K562 (cell line): ENCODE data around the gene GALM. TPM values are rescaled to one million over a fixed set of nuclear protein-coding genes. Genes with fewer than 3 reads are reported as not detected.

Experiments
- ATAC-seq: fragments of 200-7000 bp; cut with Tn5 transposase; 3 replicates; pipeline ENCODE4 v1.9.1; 2020; ENCODE audit warnings: moderate library complexity
- BruUV-seq: library from RNA; stranded (reverse); fragments of 400-500 nt; replicated peaks from 2 replicates; lab custom pipeline; 2021; lab: Mats Ljungman, UMichigan
- CTCF ChIA-PET: fragments of 300-600 bp; formaldehyde crosslinking; extraction: SDS; loops from one replicate; lab custom pipeline; 2021; ENCODE audit warnings: low intra/inter-chr PET ratio; lab: Yijun Ruan, JAX
- POLR2A ChIA-PET: fragments of 300-600, 350-650 bp; sonication (Branson Sonifier 250); formaldehyde crosslinking; extraction: SDS; loops from one replicate; lab custom pipeline; 2021; ENCODE audit warnings: antibody characterized with exemption, inconsistent platforms; lab: Yijun Ruan, JAX
- DNase-seq, 4 experiments: peaks; one replicate each; pipeline versions ENCODE4 v3.0.0 to v3.0.0-alpha.2; 2011 to 2018; ENCODE audit warnings: low spot score in 3 of 4, mixed read lengths in 3 of 4; ENCODE audit errors: extremely low read depth in 1 of 4
- FAIRE-seq: peaks from 2 replicates; lab custom pipeline; 2011; peaks lifted over from hg19 to GRCh38; lab: Jason Lieb, UNC
- H2AFZ ChIP-seq: 2 replicates; pipeline ENCODE4 v1.6.0; 2011; ENCODE audit warnings: low read depth, low read length, control low read depth, inconsistent platforms
- H3K27ac ChIP-seq: fragments of 200-600 bp; 3 replicates; pipeline ENCODE4 v1.8.0; 2011; ENCODE audit warnings: low read depth, mild to moderate bottlenecking, control low read depth, inconsistent platforms, low read length, moderate library complexity, mixed read lengths; ENCODE audit errors: extremely low read depth
- H3K27me3 ChIP-seq, 2 experiments: fragments of 300-600 bp in 1 of 2; 2 replicates in 1 of 2; 3 replicates in 1 of 2; pipeline versions ENCODE4 v1.6.0 to v1.8.0; 2011; ENCODE audit warnings: inconsistent platforms in 2 of 2, low read length in 2 of 2, mild to moderate bottlenecking in 1 of 2, mixed read lengths in 1 of 2, moderate library complexity in 1 of 2; ENCODE audit not compliant: control insufficient read depth in 2 of 2, insufficient read depth in 2 of 2
- H3K36me3 ChIP-seq: fragments of 300-600 bp; 3 replicates; pipeline ENCODE4 v1.8.0; 2011; ENCODE audit warnings: mild to moderate bottlenecking, low read length, inconsistent platforms; ENCODE audit not compliant: control insufficient read depth, insufficient read depth
- H3K4me1 ChIP-seq, 2 experiments: fragments of 200-600 bp in 1 of 2; replicated peaks in 1 of 2; 2 replicates in 1 of 2; 3 replicates in 1 of 2; pipeline versions ENCODE4 v1.5.1 to v1.8.0; 2011; ENCODE audit warnings: inconsistent platforms in 2 of 2, low read length in 2 of 2, mild to moderate bottlenecking in 1 of 2, mixed read lengths in 1 of 2, moderate library complexity in 1 of 2; ENCODE audit not compliant: control insufficient read depth in 2 of 2, insufficient read depth in 2 of 2
- H3K4me2 ChIP-seq: 2 replicates; pipeline ENCODE4 v1.6.1; 2011; ENCODE audit warnings: low read length, control low read depth, inconsistent platforms, mixed read lengths; ENCODE audit not compliant: insufficient read depth
- H3K4me3 ChIP-seq: fragments of 200-600 bp; sonication (generic), shearing (Covaris generic); 2 replicates; pipeline ENCODE4 v1.5.1; 2016; ENCODE audit warnings: control low read depth, inconsistent platforms
- H3K79me2 ChIP-seq: fragments of 200-600 bp; 3 replicates; pipeline ENCODE4 v1.8.0; 2011; ENCODE audit warnings: low read length, inconsistent platforms; ENCODE audit not compliant: control insufficient read depth, insufficient read depth
- H3K9ac ChIP-seq, 2 experiments: 2 replicates each; pipeline versions ENCODE4 v1.6.0 to v1.6.1; 2011; ENCODE audit warnings: low read depth in 2 of 2, low read length in 2 of 2, control low read depth in 1 of 2, inconsistent platforms in 1 of 2, mild to moderate bottlenecking in 1 of 2, mixed read lengths in 1 of 2; ENCODE audit not compliant: insufficient read depth in 1 of 2
- H3K9me1 ChIP-seq: one replicate; pipeline ENCODE4 v1.6.0; 2011; ENCODE audit warnings: inconsistent platforms, mild to moderate bottlenecking, low read length, moderate library complexity; ENCODE audit not compliant: control insufficient read depth, insufficient read depth
- H3K9me3 ChIP-seq: replicated peaks from 2 replicates; pipeline ENCODE4 v1.5.1; 2011; ENCODE audit warnings: low read depth, low read length, inconsistent platforms; ENCODE audit not compliant: control insufficient read depth, insufficient read depth
- H4K20me1 ChIP-seq: replicated peaks from 2 replicates; pipeline ENCODE4 v1.6.1; 2011; ENCODE audit warnings: low read length, inconsistent platforms, mixed read lengths; ENCODE audit not compliant: control insufficient read depth, insufficient read depth
- ELF4 ChIP-seq: fragments of 450-650 bp; formaldehyde crosslinking; IDR thresholded peaks from 2 replicates; pipeline ENCODE4 v1.4.0; 2022; ENCODE audit warnings: missing genetic modification characterization
- ESRRA ChIP-seq: fragments of 450-650 bp; IDR thresholded peaks from 2 replicates; pipeline ENCODE4 v1.6.1; 2014; ENCODE audit warnings: low read depth, mild to moderate bottlenecking, moderate library complexity, borderline replicate concordance
- SMARCB1 ChIP-seq: IDR thresholded peaks from 2 replicates; pipeline ENCODE4 v1.6.1; 2011; ENCODE audit warnings: improper control_type of control experiment, low read depth; ENCODE audit not compliant: insufficient read length
- UBTF ChIP-seq, 2 experiments: IDR thresholded peaks; 2 replicates each; pipeline ENCODE4 v1.6.1; 2012; ENCODE audit warnings: improper control_type of control experiment in 2 of 2, low read depth in 2 of 2, low read length in 2 of 2, borderline replicate concordance in 1 of 2
- WGBS: fragments of 100-300 bp; shearing (Covaris generic); methylation state at CpG from one replicate; pipeline ENCODE4 v1.1.6; 2016; ENCODE audit warnings: low coverage, mixed read lengths; ENCODE audit not compliant: insufficient coverage; ENCODE audit errors: missing lambda C conversion rate; 5-methylcytosine and 5-hydroxymethylcytosine counted together
- in situ Hi-C: fragments of 300-500 bp; cut with MboI; formaldehyde crosslinking; loops from 4 replicates; pipeline ENCODE4 v1.15.0; 2018; ENCODE audit warnings: inconsistent platforms, mixed read lengths
- intact Hi-C: fragments of 100-400 bp; cut with micrococcal nuclease; formaldehyde crosslinking; loops from 2 replicates; pipeline ENCODE4 v1.14.2; 2022
- polyA plus RNA-seq, 8 experiments: library from polyadenylated mRNA; depleted of rRNA in 4 of 8; stranded (reverse) in 5 of 8; unstranded in 3 of 8; fragments of >200 nt; fragmentation: Nextera tagmentation in 2 of 8; fragmentation: Illumina TruSeq in 1 of 8; extraction: Ambion mirVana in 2 of 8; extraction: Trizol in 1 of 8; gene quantifications; 2 replicates each; pipeline versions ENCODE4 v1.2.1 to v1.2.3, GENCODE V29; 2011 to 2014; ENCODE audit warnings: inconsistent platforms in 1 of 8, missing spikeins in 1 of 8
- total RNA-seq, 7 experiments: library from RNA; depleted of rRNA in 6 of 7; stranded (reverse); fragments of >200 nt in 6 of 7; fragmentation: Illumina TruSeq in 2 of 7; extraction: Trizol in 2 of 7; gene quantifications; 2 replicates each; pipeline versions ENCODE4 v1.2.1 to v1.2.3, GENCODE V29; 2011 to 2021; ENCODE audit warnings: low replicate concordance in 1 of 7
- TF ChIP-seq, protein P1 (sequence below): sonication (generic); formaldehyde crosslinking; IDR thresholded peaks from 2 replicates; pipeline ENCODE4 v1.8.1; 2023; ENCODE audit warnings: mild to moderate bottlenecking, missing genetic modification reagents
- TF ChIP-seq, protein P2 (sequence below): sonication (generic); formaldehyde crosslinking; IDR thresholded peaks from 2 replicates; pipeline ENCODE4 v1.8.0; 2022; ENCODE audit warnings: missing genetic modification reagents, mild to moderate bottlenecking, moderate library complexity, borderline replicate concordance

The GALM gene
- total and polyA plus RNA-seq, 9 of the 15 experiments (the other 6 are each of a cell fraction or from before 2014, with no cell fraction given): 22.1 to 51.7 (median 27.9) TPM

GRCh38 chr2:38719706-38720105 lies 53.8 kb downstream of the GALM start:
- in situ Hi-C loops (no loop called here), intact Hi-C loops (no loop called here)
- no peaks in the 10 kb centered on the region; the same call in 1 of the 3 replicates for H3K36me3 ChIP-seq
- no peaks in the 10 kb centered on the region for H3K79me2 ChIP-seq
- no TSS peak for BruUV-seq
- H4K20me1 ChIP-seq: no peaks in the 10 kb centered on the region
- no peak overlapping the region for H3K4me3 ChIP-seq
- FAIRE-seq (no peak), ATAC-seq (no peak), DNase-seq (no peak)
- TF ChIP-seq, protein P1, sequence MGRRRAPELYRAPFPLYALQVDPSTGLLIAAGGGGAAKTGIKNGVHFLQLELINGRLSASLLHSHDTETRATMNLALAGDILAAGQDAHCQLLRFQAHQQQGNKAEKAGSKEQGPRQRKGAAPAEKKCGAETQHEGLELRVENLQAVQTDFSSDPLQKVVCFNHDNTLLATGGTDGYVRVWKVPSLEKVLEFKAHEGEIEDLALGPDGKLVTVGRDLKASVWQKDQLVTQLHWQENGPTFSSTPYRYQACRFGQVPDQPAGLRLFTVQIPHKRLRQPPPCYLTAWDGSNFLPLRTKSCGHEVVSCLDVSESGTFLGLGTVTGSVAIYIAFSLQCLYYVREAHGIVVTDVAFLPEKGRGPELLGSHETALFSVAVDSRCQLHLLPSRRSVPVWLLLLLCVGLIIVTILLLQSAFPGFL (CRISPR knock-in tag): no peak
- TF ChIP-seq, protein P2, sequence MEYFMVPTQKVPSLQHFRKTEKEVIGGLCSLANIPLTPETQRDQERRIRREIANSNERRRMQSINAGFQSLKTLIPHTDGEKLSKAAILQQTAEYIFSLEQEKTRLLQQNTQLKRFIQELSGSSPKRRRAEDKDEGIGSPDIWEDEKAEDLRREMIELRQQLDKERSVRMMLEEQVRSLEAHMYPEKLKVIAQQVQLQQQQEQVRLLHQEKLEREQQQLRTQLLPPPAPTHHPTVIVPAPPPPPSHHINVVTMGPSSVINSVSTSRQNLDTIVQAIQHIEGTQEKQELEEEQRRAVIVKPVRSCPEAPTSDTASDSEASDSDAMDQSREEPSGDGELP: no peak
- no peak for TF ChIP-seq ELF4 (CRISPR knock-in tag)
- TF ChIP-seq SMARCB1: no peak
- no peak for TF ChIP-seq ESRRA
- no peak for TF ChIP-seq UBTF (IDR thresholded peaks at IDR 0.05; ENCODE audit: borderline replicate concordance in 1 of 2, low read depth in 2 of 2, low read length in 2 of 2)
- no peaks in the 10 kb centered on the region for H3K9me3 ChIP-seq
- ChIA-PET POLR2A (interaction anchor here (1.4 kb wide), 1 partner anchor 31 kb away, joined by 5 read pairs; the partner anchor contains the start of gene SRSF7), CTCF (no interaction called here)
- H3K27me3 ChIP-seq: no peaks in the 10 kb centered on the region
- H3K4me2 ChIP-seq: no peak overlapping the region
- no peaks in the 10 kb centered on the region for H3K9me1 ChIP-seq
- H3K4me1 ChIP-seq: no peaks in the 10 kb centered on the region; a peak in 2 of 5 replicates
- 84% methylated on average over 11 of the region's 12 CpGs for WGBS
- no peak overlapping the region for H3K9ac ChIP-seq
- H3K27ac ChIP-seq: no peak overlapping the region
- H2AFZ ChIP-seq: no peak overlapping the region
